ENCODE results near the gene ADAMTSL2. TPM values are rescaled to one million over a fixed set of nuclear protein-coding genes. Genes with fewer than 3 reads are reported as not detected.

ADAMTSL2 gene
- not detected in 5 replicates for total RNA-seq (2022; extraction: Qiagen RNA extraction; ENCODE audit: low read depth)

DNA sequence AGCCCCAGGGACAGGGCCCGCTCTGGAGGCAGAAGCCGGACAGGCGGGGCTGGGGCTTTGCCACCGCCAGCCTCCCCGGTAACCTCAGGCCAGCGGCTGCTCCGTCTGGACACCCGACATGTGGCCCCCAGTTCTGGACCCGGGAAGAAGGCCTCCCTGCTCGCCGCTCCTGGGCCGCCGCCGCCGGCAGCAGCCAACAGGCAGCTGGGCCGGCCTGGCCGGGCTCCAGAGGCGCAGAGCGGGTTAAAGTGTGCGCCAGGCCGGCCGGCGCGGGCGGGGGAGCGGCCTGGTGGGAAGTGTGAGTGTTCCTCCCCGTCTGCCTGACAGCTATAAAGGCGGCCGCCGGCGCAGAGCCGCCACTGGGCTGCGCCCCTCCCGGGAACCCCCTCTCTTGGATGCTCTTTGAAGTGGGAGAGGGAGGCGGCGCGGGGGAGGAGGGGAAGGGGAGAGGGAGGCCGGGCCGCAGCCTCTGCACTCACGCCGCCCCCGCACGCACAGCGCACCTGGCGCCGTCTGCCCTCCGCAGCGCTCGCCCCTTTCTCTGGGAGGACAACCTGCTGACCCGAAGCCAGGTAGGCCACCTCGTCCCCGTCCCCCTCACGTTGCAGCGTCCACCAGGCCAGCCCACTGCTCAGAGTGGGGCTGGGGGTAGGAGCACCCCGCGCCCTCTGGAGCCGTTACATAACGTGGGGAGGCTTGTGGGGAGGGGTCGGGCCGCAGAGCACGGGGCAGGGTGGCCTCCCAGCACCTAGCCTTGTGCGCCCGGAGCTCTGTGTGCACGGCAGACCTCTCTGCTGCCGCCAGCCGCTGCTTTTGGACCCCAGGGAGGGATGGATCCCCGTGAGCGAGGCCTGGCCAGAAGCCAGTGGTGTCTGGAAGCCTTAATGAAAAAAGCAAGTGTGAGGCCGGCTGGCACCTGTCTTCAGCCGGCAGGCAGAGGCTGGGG lies at the start of gene ADAMTSL2:
ADAMTSL2 (plus strand) TSS at position 359 of the 946 bp plus-strand sequence. CDS start 2,009 bp downstream, outside the sequence.

DNA sequence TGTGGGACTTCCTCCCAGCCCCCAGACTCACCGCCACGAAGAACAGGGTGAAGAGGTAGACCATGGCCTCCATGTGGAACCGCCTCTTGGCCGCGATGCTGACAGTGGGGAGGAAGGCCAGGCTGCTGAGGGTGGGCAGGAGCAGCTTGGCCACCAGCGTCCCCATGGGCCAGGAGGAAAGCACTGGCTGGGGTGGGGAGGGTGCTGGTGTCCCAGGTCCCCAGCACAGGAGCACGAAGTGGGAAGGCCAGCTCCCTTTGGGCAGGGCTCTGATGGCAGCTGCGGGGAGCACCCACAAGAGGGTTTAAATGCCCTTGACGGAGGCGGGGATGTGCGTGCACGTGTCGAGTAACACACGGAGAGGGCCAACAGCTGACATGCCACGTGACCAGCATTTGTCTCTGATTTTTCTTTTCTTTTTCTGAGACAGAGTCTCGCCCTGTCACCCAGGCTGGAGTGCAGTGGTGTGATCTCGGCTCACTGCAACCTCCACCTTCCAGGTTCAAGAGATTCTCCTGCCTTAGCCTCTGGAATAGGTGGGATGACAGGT lies 9.8 kb upstream of the ADAMTSL2 start, which contains the start of gene MYMK:
MYMK (minus strand) TSS at position 281 of the 550 bp plus-strand sequence; CDS start at position 166, 115 bp downstream.

DNA sequence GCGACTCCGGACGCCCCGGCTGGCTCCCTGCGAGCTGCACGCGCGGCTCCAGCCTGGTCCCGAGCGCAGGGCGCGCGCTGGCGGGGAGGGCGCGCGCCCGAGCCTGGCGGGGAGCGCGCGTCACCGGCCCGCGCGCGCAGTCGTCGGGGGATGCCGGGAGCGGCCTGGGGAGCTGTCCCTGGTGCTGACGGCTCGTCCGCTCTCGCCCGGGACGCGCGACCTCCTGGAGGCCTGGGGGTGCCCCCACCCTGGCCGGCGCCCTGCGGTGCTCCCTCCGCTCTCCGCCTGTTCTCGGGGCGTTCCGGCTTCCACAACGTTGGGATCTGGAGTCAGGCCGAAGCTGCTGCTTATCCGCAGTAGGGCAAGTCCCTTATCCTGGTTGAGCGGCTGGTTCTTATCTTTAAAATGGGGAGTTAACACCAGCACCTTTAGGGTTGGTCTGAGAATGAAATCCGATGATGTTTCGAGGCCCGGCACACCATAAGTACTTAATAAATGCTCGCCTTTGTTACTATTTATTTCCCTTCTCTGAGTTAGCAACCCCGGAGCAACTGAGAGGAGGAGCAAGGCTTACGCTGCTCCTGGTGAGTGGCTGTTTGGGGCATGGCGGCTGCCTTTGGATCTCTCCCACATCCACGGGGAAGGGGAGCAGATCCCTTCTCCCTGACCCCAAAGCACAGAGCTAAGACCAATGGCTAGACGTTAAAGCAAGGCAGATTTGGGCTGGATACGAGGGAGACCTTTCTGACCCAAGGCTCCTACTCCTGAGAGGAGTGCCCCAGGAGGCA lies 75.0 kb downstream of the ADAMTSL2 start, which contains the start of gene FAM163B:
FAM163B (minus strand) TSS at position 79 of the 788 bp plus-strand sequence. CDS start 29,166 bp downstream, outside the sequence.

Other genes with a start within 250 kb of the ADAMTSL2 start
- 19.9 to 33.2 TPM (median 29.0 TPM) in 5 replicates for gene SURF6, start 198.5 kb upstream of the ADAMTSL2 start, total RNA-seq (2022; extraction: Qiagen RNA extraction; ENCODE audit: low read depth)
- 21.7 to 33.3 TPM (median 28.9 TPM) in 5 replicates for gene MED22, start 186.6 kb upstream of the ADAMTSL2 start, total RNA-seq (2022; extraction: Qiagen RNA extraction; ENCODE audit: low read depth)
- 3,299 to 3,689 TPM (median 3,392 TPM) in 5 replicates for gene RPL7A, start 186.5 kb upstream of the ADAMTSL2 start, total RNA-seq (2022; extraction: Qiagen RNA extraction; ENCODE audit: low read depth)
- gene SURF1, start 178.2 kb upstream of the ADAMTSL2 start, total RNA-seq (2022; extraction: Qiagen RNA extraction; ENCODE audit: low read depth), result 35.5 to 51.0 TPM (median 42.0 TPM) in 5 replicates
- 36.9 to 58.0 TPM (median 48.7 TPM) in 5 replicates for gene SURF2, start 178.2 kb upstream of the ADAMTSL2 start, total RNA-seq (2022; extraction: Qiagen RNA extraction; ENCODE audit: low read depth)
- gene SURF4, start 158.6 kb upstream of the ADAMTSL2 start, total RNA-seq (2022; extraction: Qiagen RNA extraction; ENCODE audit: low read depth), result 177 to 208 TPM (median 200 TPM) in 5 replicates
- 0.08 to 1.4 TPM (median 0.67 TPM) in 5 replicates for gene STKLD1, start 158.3 kb upstream of the ADAMTSL2 start, total RNA-seq (2022; extraction: Qiagen RNA extraction; ENCODE audit: low read depth)
- gene REXO4, start 116.7 kb upstream of the ADAMTSL2 start, total RNA-seq (2022; extraction: Qiagen RNA extraction; ENCODE audit: low read depth), result 34.3 to 40.3 TPM (median 36.9 TPM) in 5 replicates
- gene ADAMTS13, start 112.3 kb upstream of the ADAMTSL2 start, total RNA-seq (2022; extraction: Qiagen RNA extraction; ENCODE audit: low read depth), result 0.33 to 0.97 TPM (median 0.46 TPM) in 5 replicates
- gene CACFD1, start 74.7 kb upstream of the ADAMTSL2 start, total RNA-seq (2022; extraction: Qiagen RNA extraction; ENCODE audit: low read depth), result 3.1 to 4.8 TPM (median 4.4 TPM) in 5 replicates
- 14.5 to 24.2 TPM (median 20.4 TPM) in 5 replicates for gene SLC2A6, start 55.6 kb upstream of the ADAMTSL2 start, total RNA-seq (2022; extraction: Qiagen RNA extraction; ENCODE audit: low read depth)
- gene MYMK, start 9.7 kb upstream of the ADAMTSL2 start, total RNA-seq (2022; extraction: Qiagen RNA extraction; ENCODE audit: low read depth), result not detected in 5 replicates
- not detected in 5 replicates for gene FAM163B, start 74.7 kb downstream of the ADAMTSL2 start, total RNA-seq (2022; extraction: Qiagen RNA extraction; ENCODE audit: low read depth)
- not detected in 5 replicates for gene DBH, start 101.7 kb downstream of the ADAMTSL2 start, total RNA-seq (2022; extraction: Qiagen RNA extraction; ENCODE audit: low read depth)
- gene SARDH, start 203.6 kb downstream of the ADAMTSL2 start, total RNA-seq (2022; extraction: Qiagen RNA extraction; ENCODE audit: low read depth), result 0.05 to 0.18 TPM (median 0.07 TPM) in 3 of 5 replicates, not detected in the others

All from A549 treated with RU486 at 1 μM for 4 hours (cell line).